OCI-LY1 (cell line): Measurements from ENCODE around the gene PRTFDC1.

ENCODE experiments used
- H2AFZ ChIP-seq: fragments of 200-600 bp; sonication (generic), shearing (Covaris generic); 2 replicates; pipeline ENCODE4 v1.6.0; 2014; ENCODE audit warnings: antibody characterized with exemption, mild to moderate bottlenecking, low read length
- H3F3A ChIP-seq: fragments of 200-600 bp; sonication (generic), shearing (Covaris generic); 2 replicates; pipeline ENCODE4 v1.6.0; 2014; ENCODE audit warnings: mild to moderate bottlenecking, antibody characterized with exemption, low read length, moderate library complexity; ENCODE audit not compliant: insufficient read depth
- H3K27ac ChIP-seq: fragments of 200-600 bp; sonication (generic); 2 replicates; pipeline ENCODE4 v1.5.1; 2014; ENCODE audit warnings: low read length, mixed run types, mild to moderate bottlenecking, low read depth; ENCODE audit not compliant: poor library complexity, severe bottlenecking
- H3K27me3 ChIP-seq: fragments of 200-600 bp; sonication (generic); 2 replicates; pipeline ENCODE4 v1.6.0; 2014; ENCODE audit warnings: antibody characterized with exemption, mild to moderate bottlenecking, low read length, moderate library complexity; ENCODE audit not compliant: insufficient read depth
- H3K36me3 ChIP-seq: fragments of 200-600 bp; sonication (generic); 2 replicates; pipeline ENCODE4 v1.6.1; 2014; ENCODE audit warnings: mild to moderate bottlenecking, antibody characterized with exemption, low read length, moderate library complexity, mixed read lengths; ENCODE audit not compliant: insufficient read depth
- H3K4me1 ChIP-seq: fragments of 200-600 bp; sonication (generic); 2 replicates; pipeline ENCODE4 v1.5.1; 2014; ENCODE audit warnings: mild to moderate bottlenecking, low read length, moderate library complexity; ENCODE audit not compliant: insufficient read depth, severe bottlenecking
- H3K4me2 ChIP-seq: fragments of 200-600 bp; sonication (generic), shearing (Covaris generic); 2 replicates; pipeline ENCODE4 v1.6.1; 2014; ENCODE audit warnings: low read length
- H3K4me3 ChIP-seq: fragments of 200-600 bp; sonication (generic); 2 replicates; pipeline ENCODE4 v1.5.1; 2014; ENCODE audit warnings: low read length, low read depth, mild to moderate bottlenecking, mixed read lengths; ENCODE audit not compliant: poor library complexity, severe bottlenecking
- H3K79me2 ChIP-seq: fragments of 200-600 bp; shearing (Covaris generic); 2 replicates; pipeline ENCODE4 v1.6.1; 2016; ENCODE audit warnings: mixed run types, low read length, mixed read lengths; ENCODE audit not compliant: insufficient read depth
- H3K9ac ChIP-seq: fragments of 200-600 bp; sonication (generic), shearing (Covaris generic); 2 replicates; pipeline ENCODE4 v1.6.1; 2014; ENCODE audit warnings: mild to moderate bottlenecking, low read length, mixed read lengths
- H3K9me2 ChIP-seq: fragments of 200-600 bp; sonication (generic), shearing (Covaris generic); 2 replicates; pipeline ENCODE4 v1.6.1; 2014; ENCODE audit warnings: low read depth, mild to moderate bottlenecking, low read length, mixed read lengths
- H3K9me3 ChIP-seq: fragments of 200-600 bp; shearing (Covaris generic); 2 replicates; pipeline ENCODE4 v1.6.1; 2014; ENCODE audit warnings: low read length, mixed read lengths
- H4K20me1 ChIP-seq: fragments of 200-600 bp; sonication (generic), shearing (Covaris generic); 2 replicates; pipeline ENCODE4 v1.6.0; 2016; ENCODE audit warnings: mild to moderate bottlenecking, low read length; ENCODE audit not compliant: insufficient read depth
- CTCF ChIP-seq: fragments of 200-600 bp; sonication (generic), shearing (Covaris generic); IDR thresholded peaks from 2 replicates; pipeline ENCODE4 v1.5.1; 2017; ENCODE audit warnings: mild to moderate bottlenecking, antibody characterized with exemption, low read length, moderate library complexity, mixed read lengths
- EZH2 ChIP-seq: fragments of 200-600 bp; sonication (generic), shearing (Covaris generic); IDR thresholded peaks from 2 replicates; pipeline ENCODE4 v1.8.0; 2017; ENCODE audit warnings: borderline replicate concordance, mixed run types, mild to moderate bottlenecking, antibody characterized with exemption, low read length, moderate library complexity, mixed read lengths

The PRTFDC1 gene

GRCh38 chr10:24814568-24815313 lies 137.7 kb downstream of the PRTFDC1 start:
- no peaks in the 10 kb centered on the region for H3F3A ChIP-seq
- H3K4me1 ChIP-seq, result no peaks in the 10 kb centered on the region
- no peak overlapping the region for H3K4me2 ChIP-seq
- no peak overlapping the region for H2AFZ ChIP-seq
- no peaks in the 10 kb centered on the region for H3K9me2 ChIP-seq
- no peak overlapping the region for H3K27ac ChIP-seq
- no peak overlapping the region for H3K4me3 ChIP-seq
- H3K79me2 ChIP-seq, result no peaks in the 10 kb centered on the region
- H3K9ac ChIP-seq, result no peak overlapping the region
- H3K9me3 ChIP-seq, result no peaks in the 10 kb centered on the region
- H3K36me3 ChIP-seq, result no peaks in the 10 kb centered on the region
- TF ChIP-seq EZH2 (no peak), CTCF (no peak)
- no peaks in the 10 kb centered on the region for H3K27me3 ChIP-seq
- H4K20me1 ChIP-seq, result no peaks in the 10 kb centered on the region

- no peak for TF ChIP-seq CTCF
- TF ChIP-seq EZH2, result no peak
- H3K4me2 ChIP-seq, result no peak overlapping the region
- H3K9ac ChIP-seq, result no peak overlapping the region
- H3K4me1 ChIP-seq, result no peaks in the 10 kb centered on the region
- no peaks in the 10 kb centered on the region for H3K9me2 ChIP-seq
- no peaks in the 10 kb centered on the region for H4K20me1 ChIP-seq
- H3K9me3 ChIP-seq, result no peaks in the 10 kb centered on the region
- no peaks in the 10 kb centered on the region for H3K36me3 ChIP-seq
- H3K4me3 ChIP-seq, result no peak overlapping the region
- no peaks in the 10 kb centered on the region for H3F3A ChIP-seq
- H3K27ac ChIP-seq, result no peak overlapping the region
- no peaks in the 10 kb centered on the region for H3K27me3 ChIP-seq
- H2AFZ ChIP-seq, result no peak overlapping the region
- no peaks in the 10 kb centered on the region for H3K79me2 ChIP-seq
Observed at GRCh38 chr10:24813856-24814255, 138.6 kb downstream of the PRTFDC1 start.

- no peak overlapping the region for H2AFZ ChIP-seq
- H3K9me2 ChIP-seq, result no peaks in the 10 kb centered on the region
- H3K79me2 ChIP-seq, result no peaks in the 10 kb centered on the region
- no peak overlapping the region for H3K4me3 ChIP-seq
- no peaks in the 10 kb centered on the region for H3K9me3 ChIP-seq
- no peaks in the 10 kb centered on the region for H3K27me3 ChIP-seq
- H3K4me1 ChIP-seq, result no peaks in the 10 kb centered on the region
- H3K36me3 ChIP-seq, result no peaks in the 10 kb centered on the region
- no peaks in the 10 kb centered on the region for H4K20me1 ChIP-seq
- H3K27ac ChIP-seq, result no peak overlapping the region
- no peaks in the 10 kb centered on the region for H3F3A ChIP-seq
- TF ChIP-seq CTCF, result no peak
- TF ChIP-seq EZH2, result no peak
- H3K9ac ChIP-seq, result no peak overlapping the region
- H3K4me2 ChIP-seq, result no peak overlapping the region
Observed at GRCh38 chr10:24806262-24806661, 146.1 kb downstream of the PRTFDC1 start.
